Endothelial cell of umbilical vein (primary cell): ENCODE measurements around the gene FUT9. TPM values are rescaled to one million over a fixed set of nuclear protein-coding genes. Genes with fewer than 3 reads are reported as not detected.

Experiments
- BruUV-seq: library from RNA; stranded (reverse); fragments of 400-500 nt; replicated peaks from 2 replicates; lab custom pipeline; 2021; lab: Mats Ljungman, UMichigan
- CTCF ChIA-PET: fragments of 300-600, 350-600 bp; sonication (Branson Sonifier 250); formaldehyde crosslinking; loops from one replicate; lab custom pipeline; 2021; ENCODE audit warnings: antibody characterized with exemption, inconsistent platforms; lab: Charles Lee
- POLR2A ChIA-PET: fragments of 300-600, 350-600 bp; sonication (Branson Sonifier 250); formaldehyde crosslinking; loops from one replicate; lab custom pipeline; 2021; ENCODE audit warnings: antibody characterized with exemption, inconsistent platforms; lab: Charles Lee
- DNase-seq: peaks from one replicate; pipeline ENCODE4 v3.0.0-alpha.2; 2011; ENCODE audit warnings: low read depth, low spot score
- FAIRE-seq: peaks from 2 replicates; lab custom pipeline; 2011; peaks lifted over from hg19 to GRCh38; lab: Jason Lieb, UNC
- H2AFZ ChIP-seq: 2 replicates; pipeline ENCODE4 v1.6.0; 2012; ENCODE audit warnings: low read depth, low read length, control low read depth, inconsistent platforms
- H3K27ac ChIP-seq: 2 replicates; pipeline ENCODE4 v1.5.1; 2011; ENCODE audit warnings: low read depth, mild to moderate bottlenecking, control low read depth, low read length, moderate library complexity; ENCODE audit not compliant: insufficient read depth
- H3K27me3 ChIP-seq, 2 experiments: 2 replicates each; pipeline versions ENCODE4 v1.6.0 to v1.6.1; 2011; ENCODE audit warnings: low read length in 2 of 2, mixed read lengths in 1 of 2; ENCODE audit not compliant: control insufficient read depth in 2 of 2, insufficient read depth in 2 of 2
- H3K36me3 ChIP-seq, 2 experiments: 2 replicates in 1 of 2; 3 replicates in 1 of 2; pipeline ENCODE4 v1.5.1; 2011; ENCODE audit warnings: low read length in 2 of 2, mild to moderate bottlenecking in 1 of 2, moderate library complexity in 1 of 2; ENCODE audit not compliant: control insufficient read depth in 2 of 2, insufficient read depth in 2 of 2; ENCODE audit errors: extremely low read depth in 1 of 2
- H3K4me1 ChIP-seq: 3 replicates; pipeline ENCODE4 v1.5.1; 2011; ENCODE audit warnings: mild to moderate bottlenecking, low read length; ENCODE audit not compliant: control insufficient read depth, insufficient read depth; ENCODE audit errors: extremely low read depth
- H3K4me2 ChIP-seq: 2 replicates; pipeline ENCODE4 v1.6.1; 2011; ENCODE audit warnings: low read length, control low read depth, mixed read lengths; ENCODE audit not compliant: insufficient read depth
- H3K4me3 ChIP-seq, 3 experiments: fragments of 200-600 bp in 1 of 3; sonication (generic), shearing (Covaris generic) in 1 of 3; replicated peaks in 1 of 3; 2 replicates each; pipeline ENCODE4 v1.5.1; 2011 to 2016; ENCODE audit warnings: control low read depth in 3 of 3, low read length in 3 of 3, mild to moderate bottlenecking in 2 of 3, inconsistent platforms in 1 of 3, low read depth in 1 of 3, moderate library complexity in 1 of 3; ENCODE audit not compliant: insufficient read depth in 1 of 3
- H3K79me2 ChIP-seq: 2 replicates; pipeline ENCODE4 v1.6.0; 2012; ENCODE audit warnings: low read length, inconsistent platforms; ENCODE audit not compliant: control insufficient read depth, insufficient read depth
- H3K9ac ChIP-seq: replicated peaks from 2 replicates; pipeline ENCODE3; 2011; ENCODE audit warnings: low read length, control low read depth; ENCODE audit not compliant: insufficient read depth; ENCODE audit errors: extremely low read depth
- H3K9me1 ChIP-seq: replicated peaks from 3 replicates; pipeline ENCODE4 v1.6.0; 2011; ENCODE audit warnings: mild to moderate bottlenecking, low read length; ENCODE audit not compliant: control insufficient read depth, insufficient read depth; ENCODE audit errors: extremely low read depth
- H3K9me3 ChIP-seq: replicated peaks from 2 replicates; pipeline ENCODE4 v1.5.1; 2012; ENCODE audit warnings: low read length, inconsistent platforms; ENCODE audit not compliant: control insufficient read depth, insufficient read depth
- H4K20me1 ChIP-seq: replicated peaks from 2 replicates; pipeline ENCODE3; 2011; ENCODE audit warnings: mild to moderate bottlenecking, low read length; ENCODE audit not compliant: control insufficient read depth, insufficient read depth; ENCODE audit errors: extremely low read depth
- EZH2 ChIP-seq: IDR thresholded peaks from 2 replicates; pipeline ENCODE4 v1.6.1; 2012; ENCODE audit warnings: borderline replicate concordance, low read depth, mild to moderate bottlenecking, moderate library complexity, low read length, inconsistent platforms; ENCODE audit not compliant: severe bottlenecking
- FOS ChIP-seq: IDR thresholded peaks from 2 replicates; pipeline ENCODE4 v1.6.1; 2011; ENCODE audit warnings: mild to moderate bottlenecking, low read length, moderate library complexity, borderline replicate concordance; ENCODE audit not compliant: insufficient read depth
- GATA2 ChIP-seq: IDR thresholded peaks from 2 replicates; pipeline ENCODE4 v1.7.0; 2011; ENCODE audit warnings: low read depth, mild to moderate bottlenecking, moderate library complexity, mixed read lengths, low read length; ENCODE audit not compliant: insufficient read length, insufficient read depth
- JUN ChIP-seq: IDR thresholded peaks from 2 replicates; pipeline ENCODE4 v1.6.1; 2011; ENCODE audit warnings: borderline replicate concordance, low read depth; ENCODE audit not compliant: insufficient read length, insufficient read depth
- MAX ChIP-seq: IDR thresholded peaks from 2 replicates; pipeline ENCODE4 v1.6.1; 2011; ENCODE audit not compliant: insufficient read depth, insufficient read length
- MYC ChIP-seq: IDR thresholded peaks from one replicate; pipeline ENCODE4 v1.6.1; 2011; ENCODE audit warnings: mild to moderate bottlenecking, low read depth, low read length
- POLR2A ChIP-seq: IDR thresholded peaks from 2 replicates; pipeline ENCODE4 v1.6.1; 2012; ENCODE audit warnings: low read depth, mild to moderate bottlenecking, control low read depth, low read length
- POLR2AphosphoS5 ChIP-seq: IDR thresholded peaks from 2 replicates; pipeline ENCODE4 v1.6.1; 2012; ENCODE audit warnings: low read depth, mild to moderate bottlenecking, control low read depth, low read length, moderate library complexity; ENCODE audit not compliant: insufficient read depth
- dilution Hi-C: fragments of 300-500 bp; cut with MboI; formaldehyde crosslinking; loops from one replicate; pipeline ENCODE4 v1.15.0; 2019; ENCODE audit warnings: low sequenced_read_pairs; ENCODE audit not compliant: extremely low pct_ligation_motif_present
- intact Hi-C: fragments of 100-400 bp; cut with micrococcal nuclease; formaldehyde crosslinking; loops from one replicate; pipeline ENCODE4 v1.10.0; 2022
- polyA plus RNA-seq, 4 experiments: library from polyadenylated mRNA; depleted of rRNA in 3 of 4; stranded (reverse) in 3 of 4; unstranded in 1 of 4; fragments of >200 nt; gene quantifications; 2 replicates each; pipeline versions ENCODE4 v1.2.1 to v1.2.3, GENCODE V29; 2011 to 2012; ENCODE audit warnings: missing spikeins in 1 of 4
- total RNA-seq: library from RNA; stranded (reverse); gene quantifications from 2 replicates; pipeline ENCODE4 v1.2.3, GENCODE V29; 2021
- TF ChIP-seq, protein P1 (sequence below), 2 donors: IDR thresholded peaks; 1 replicate in 1 of 2; 2 replicates in 1 of 2; pipeline ENCODE4 v1.5.1; 2011; ENCODE audit warnings: low read length in 2 of 2, mild to moderate bottlenecking in 2 of 2, moderate library complexity in 2 of 2, control low read depth in 1 of 2, inconsistent platforms in 1 of 2, low read depth in 1 of 2; ENCODE audit not compliant: insufficient read depth in 1 of 2; ENCODE audit errors: extremely low read depth in 1 of 2

FUT9 gene
- total and polyA plus RNA-seq, 2 donors (not counting 3 experiments of a cell fraction or from before 2014, with no cell fraction given) = not detected

DNA sequence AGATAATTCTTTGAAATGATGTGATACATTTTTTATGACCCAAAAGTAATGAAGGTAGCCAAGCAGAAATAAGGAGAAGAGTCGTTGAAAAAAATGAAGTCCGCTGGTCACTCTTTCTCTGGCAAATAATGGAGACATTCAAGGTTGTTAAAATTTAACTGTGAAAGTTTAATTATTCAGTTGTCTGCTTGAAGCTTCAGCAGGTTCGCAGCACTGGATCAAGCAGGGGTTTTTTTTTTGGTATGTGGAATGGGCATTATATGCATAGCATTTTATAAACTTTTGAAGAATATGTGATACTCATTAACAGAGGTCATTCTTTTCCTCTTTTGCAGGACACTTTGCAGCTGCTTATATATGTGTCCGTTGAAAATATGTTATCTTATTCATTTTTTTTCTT lies 21.6 kb upstream of the FUT9 start:
- dilution Hi-C loops = no loop called here
- CTCF ChIA-PET = no interaction called here

More for the DNA sequence above, 21.6 kb upstream of the FUT9 start:
- Histone ChIP-seq H3K79me2 (no peaks in the 10 kb centered on the region), H3K4me1 (no peaks in the 10 kb centered on the region), H3K4me2 (no peak overlapping the region), H3K4me3 (no peak overlapping the region), H2AFZ (no peak overlapping the region), H3K36me3 (no peaks in the 10 kb centered on the region), H3K27ac (no peak overlapping the region), H3K9ac (no peak overlapping the region), H3K9me3 (no peaks in the 10 kb centered on the region), H3K9me1 (no peaks in the 10 kb centered on the region), H4K20me1 (no peaks in the 10 kb centered on the region), H3K27me3 (no peaks in the 10 kb centered on the region)
- no peak for TF ChIP-seq JUN
- no peak for TF ChIP-seq MAX
- TF ChIP-seq MYC = no peak
- TF ChIP-seq POLR2A = no peak
- no peak for TF ChIP-seq GATA2
- no peak for TF ChIP-seq POLR2AphosphoS5
- TF ChIP-seq EZH2 = no peak
- no peak for TF ChIP-seq FOS
- TF ChIP-seq, protein P1, sequence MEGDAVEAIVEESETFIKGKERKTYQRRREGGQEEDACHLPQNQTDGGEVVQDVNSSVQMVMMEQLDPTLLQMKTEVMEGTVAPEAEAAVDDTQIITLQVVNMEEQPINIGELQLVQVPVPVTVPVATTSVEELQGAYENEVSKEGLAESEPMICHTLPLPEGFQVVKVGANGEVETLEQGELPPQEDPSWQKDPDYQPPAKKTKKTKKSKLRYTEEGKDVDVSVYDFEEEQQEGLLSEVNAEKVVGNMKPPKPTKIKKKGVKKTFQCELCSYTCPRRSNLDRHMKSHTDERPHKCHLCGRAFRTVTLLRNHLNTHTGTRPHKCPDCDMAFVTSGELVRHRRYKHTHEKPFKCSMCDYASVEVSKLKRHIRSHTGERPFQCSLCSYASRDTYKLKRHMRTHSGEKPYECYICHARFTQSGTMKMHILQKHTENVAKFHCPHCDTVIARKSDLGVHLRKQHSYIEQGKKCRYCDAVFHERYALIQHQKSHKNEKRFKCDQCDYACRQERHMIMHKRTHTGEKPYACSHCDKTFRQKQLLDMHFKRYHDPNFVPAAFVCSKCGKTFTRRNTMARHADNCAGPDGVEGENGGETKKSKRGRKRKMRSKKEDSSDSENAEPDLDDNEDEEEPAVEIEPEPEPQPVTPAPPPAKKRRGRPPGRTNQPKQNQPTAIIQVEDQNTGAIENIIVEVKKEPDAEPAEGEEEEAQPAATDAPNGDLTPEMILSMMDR (IDR thresholded peaks at IDR 0.05; ENCODE audit: extremely low read depth in 1 of 2, insufficient read depth in 1 of 2, low read depth in 1 of 2, low read length in 2 of 2) = no peak
- DNase-seq (no peak), FAIRE-seq (no peak)
- intact Hi-C loops = no loop called here
- no TSS peak for BruUV-seq
- POLR2A ChIA-PET = no interaction called here
